H1 (cell line): ENCODE data around the gene PLEKHA4.

Source experiments
- CHD2 ChIP-seq: IDR thresholded peaks from 2 replicates; pipeline ENCODE4 v1.6.1; 2012; ENCODE audit warnings: low read length, improper control_type of control experiment
- EGR1 ChIP-seq: IDR thresholded peaks from 2 replicates; pipeline ENCODE4 v1.6.1; 2011; ENCODE audit warnings: low read depth, low read length, borderline replicate concordance
- EZH2 ChIP-seq: fragments of 200-600 bp; sonication (generic); IDR thresholded peaks from 2 replicates; pipeline ENCODE4 v1.7.1; 2012; ENCODE audit warnings: low read depth, mild to moderate bottlenecking, moderate library complexity, low read length, inconsistent platforms; ENCODE audit not compliant: severe bottlenecking
- HDAC2 ChIP-seq, 2 experiments: fragments of 300-600 bp in 1 of 2; sonication (generic) in 1 of 2; IDR thresholded peaks; 2 replicates each; pipeline ENCODE4 v1.6.1; 2011 to 2012; ENCODE audit warnings: low read depth in 2 of 2, low read length in 2 of 2, mild to moderate bottlenecking in 2 of 2, moderate library complexity in 2 of 2, borderline replicate concordance in 1 of 2, inconsistent platforms in 1 of 2
- POLR2AphosphoS5 ChIP-seq: IDR thresholded peaks from 2 replicates; pipeline ENCODE4 v1.6.1; 2011; ENCODE audit warnings: low read depth, low read length
- TF ChIP-seq, protein P1 (sequence below), 3 experiments: IDR thresholded peaks; 1 replicate in 2 of 3; 2 replicates in 1 of 3; pipeline versions ENCODE4 v1.5.1 to v1.6.1; 2011; ENCODE audit warnings: low read length in 3 of 3, mild to moderate bottlenecking in 3 of 3, inconsistent platforms in 2 of 3, low read depth in 1 of 3, moderate library complexity in 1 of 3; ENCODE audit not compliant: insufficient read depth in 1 of 3; ENCODE audit errors: control extremely low read depth in 1 of 3
- TF ChIP-seq, protein P2 (sequence below): IDR thresholded peaks from 2 replicates; pipeline ENCODE4 v1.6.1; 2012; ENCODE audit warnings: inconsistent platforms

DNA sequence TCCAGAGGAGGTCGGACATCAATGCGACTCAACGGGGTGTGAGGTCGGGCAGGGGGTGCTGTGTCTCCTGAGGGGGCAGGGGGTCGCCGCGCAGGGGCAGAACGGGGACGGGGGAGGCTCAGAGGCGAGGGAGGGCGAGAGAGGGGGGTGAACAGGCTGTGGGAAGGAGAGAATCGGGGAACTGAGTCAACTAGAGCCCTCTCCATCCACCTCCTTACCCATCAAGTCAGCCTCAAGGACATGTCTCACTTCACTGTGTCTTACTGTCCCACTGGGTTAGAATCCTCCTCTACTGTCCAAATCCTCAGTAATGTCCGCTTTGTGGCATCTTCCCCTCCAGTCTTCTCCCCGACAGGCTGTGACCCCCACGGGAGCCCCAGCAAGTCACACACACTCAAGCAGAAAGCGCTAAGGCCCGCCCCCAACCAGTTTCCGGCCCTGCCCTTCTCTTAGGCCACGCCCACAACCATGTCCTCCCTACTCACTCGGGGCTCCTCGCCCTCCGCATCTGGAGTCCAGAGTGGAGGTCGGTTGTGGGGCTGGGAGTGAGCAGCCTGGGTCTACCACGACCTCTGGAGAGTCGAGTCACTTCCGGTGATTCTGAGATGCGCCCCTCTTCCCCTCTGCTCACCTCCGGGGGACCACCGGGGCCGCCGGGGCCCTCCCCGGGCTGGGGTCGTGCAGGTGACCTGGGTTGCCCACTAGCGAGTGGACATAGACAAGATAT is 9.3 kb downstream of the PLEKHA4 start:
- TF ChIP-seq HDAC2 (IDR thresholded peaks at IDR 0.05; ENCODE audit: borderline replicate concordance in 1 of 2, low read depth in 2 of 2, low read length in 2 of 2) = no peak
- TF ChIP-seq, protein P1, sequence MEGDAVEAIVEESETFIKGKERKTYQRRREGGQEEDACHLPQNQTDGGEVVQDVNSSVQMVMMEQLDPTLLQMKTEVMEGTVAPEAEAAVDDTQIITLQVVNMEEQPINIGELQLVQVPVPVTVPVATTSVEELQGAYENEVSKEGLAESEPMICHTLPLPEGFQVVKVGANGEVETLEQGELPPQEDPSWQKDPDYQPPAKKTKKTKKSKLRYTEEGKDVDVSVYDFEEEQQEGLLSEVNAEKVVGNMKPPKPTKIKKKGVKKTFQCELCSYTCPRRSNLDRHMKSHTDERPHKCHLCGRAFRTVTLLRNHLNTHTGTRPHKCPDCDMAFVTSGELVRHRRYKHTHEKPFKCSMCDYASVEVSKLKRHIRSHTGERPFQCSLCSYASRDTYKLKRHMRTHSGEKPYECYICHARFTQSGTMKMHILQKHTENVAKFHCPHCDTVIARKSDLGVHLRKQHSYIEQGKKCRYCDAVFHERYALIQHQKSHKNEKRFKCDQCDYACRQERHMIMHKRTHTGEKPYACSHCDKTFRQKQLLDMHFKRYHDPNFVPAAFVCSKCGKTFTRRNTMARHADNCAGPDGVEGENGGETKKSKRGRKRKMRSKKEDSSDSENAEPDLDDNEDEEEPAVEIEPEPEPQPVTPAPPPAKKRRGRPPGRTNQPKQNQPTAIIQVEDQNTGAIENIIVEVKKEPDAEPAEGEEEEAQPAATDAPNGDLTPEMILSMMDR (IDR thresholded peaks at IDR 0.05; ENCODE audit: control extremely low read depth in 1 of 3, insufficient read depth in 1 of 3, low read depth in 1 of 3, low read length in 3 of 3) = no peak
- TF ChIP-seq POLR2AphosphoS5 = no peak
- no peak for TF ChIP-seq EGR1
- TF ChIP-seq, protein P2, sequence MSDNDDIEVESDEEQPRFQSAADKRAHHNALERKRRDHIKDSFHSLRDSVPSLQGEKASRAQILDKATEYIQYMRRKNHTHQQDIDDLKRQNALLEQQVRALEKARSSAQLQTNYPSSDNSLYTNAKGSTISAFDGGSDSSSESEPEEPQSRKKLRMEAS = no peak
- TF ChIP-seq EZH2 = no peak
- TF ChIP-seq CHD2 = no peak
